CD4-positive, alpha-beta T cell (primary cell): Measurements from ENCODE around the gene FOXN4. TPM values are rescaled to one million over a fixed set of nuclear protein-coding genes. Genes with fewer than 3 reads are reported as not detected.

Source experiments
- ATAC-seq: fragments of 200-7000 bp; cut with Tn5 transposase; one replicate; pipeline ENCODE4 v1.10.0; 2022; ENCODE audit warnings: mild to moderate bottlenecking; ENCODE audit not compliant: poor library complexity
- CTCF ChIA-PET: fragments of 350-600 bp; sonication (Branson Sonifier 250); formaldehyde crosslinking; loops from one replicate; lab custom pipeline; 2021; ENCODE audit warnings: antibody characterized with exemption, inconsistent platforms; lab: Charles Lee
- POLR2A ChIA-PET: fragments of 350-600 bp; sonication (Branson Sonifier 250); formaldehyde crosslinking; loops from one replicate; lab custom pipeline; 2021; ENCODE audit warnings: antibody characterized with exemption, inconsistent platforms; lab: Charles Lee
- DNase-seq, 14 experiments: peaks; one replicate each; pipeline ENCODE4 v3.0.0-alpha.2; 2013 to 2020; ENCODE audit warnings: mixed read lengths in 2 of 14
- H3K27ac ChIP-seq, 2 donors: one replicate each; pipeline versions ENCODE4 v1.5.1 to v1.7.0; 2013; ENCODE audit warnings: low read length in 2 of 2, low read depth in 1 of 2, mild to moderate bottlenecking in 1 of 2
- H3K27me3 ChIP-seq, 2 experiments: 1 replicate in 1 of 2; 2 replicates in 1 of 2; pipeline versions ENCODE4 v1.6.1 to v1.7.0; 2013; ENCODE audit warnings: low read length in 2 of 2, control low read depth in 1 of 2, mild to moderate bottlenecking in 1 of 2, moderate library complexity in 1 of 2; ENCODE audit not compliant: insufficient read depth in 2 of 2, control insufficient read depth in 1 of 2
- H3K36me3 ChIP-seq: one replicate; pipeline ENCODE4 v1.6.1; 2013; ENCODE audit warnings: low read length, control low read depth; ENCODE audit not compliant: insufficient read depth
- H3K4me1 ChIP-seq: one replicate; pipeline ENCODE4 v1.6.1; 2013; ENCODE audit warnings: low read length, control low read depth; ENCODE audit not compliant: insufficient read depth
- H3K4me3 ChIP-seq: one replicate; pipeline ENCODE4 v1.5.1; 2013; ENCODE audit warnings: mild to moderate bottlenecking, low read length, moderate library complexity
- H3K9me3 ChIP-seq, 2 experiments: 1 replicate in 1 of 2; 2 replicates in 1 of 2; pipeline versions ENCODE4 v1.6.1 to v1.7.0; 2013; ENCODE audit warnings: low read length in 2 of 2, mild to moderate bottlenecking in 2 of 2, control low read depth in 1 of 2, moderate library complexity in 1 of 2; ENCODE audit not compliant: control insufficient read depth in 1 of 2, insufficient read depth in 1 of 2
- H3K27ac Mint-ChIP-seq: one replicate; pipeline ENCODE4 v1.8.0; 2020; ENCODE audit warnings: mixed read lengths
- H3K27me3 Mint-ChIP-seq: one replicate; pipeline ENCODE4 v1.8.0; 2021; ENCODE audit warnings: mixed read lengths
- H3K36me3 Mint-ChIP-seq: one replicate; pipeline ENCODE4 v1.8.0; 2021; ENCODE audit warnings: low read depth, mixed read lengths
- H3K4me1 Mint-ChIP-seq: one replicate; pipeline ENCODE4 v1.8.0; 2021; ENCODE audit warnings: low read depth, mixed read lengths
- H3K4me3 Mint-ChIP-seq: one replicate; pipeline ENCODE4 v1.8.0; 2020; ENCODE audit warnings: mild to moderate bottlenecking, mixed read lengths
- H3K9me3 Mint-ChIP-seq: one replicate; pipeline ENCODE4 v1.8.0; 2020; ENCODE audit warnings: mixed read lengths
- CTCF ChIP-seq: fragments of 200-600 bp; IDR thresholded peaks from one replicate; pipeline ENCODE4 v1.8.0; 2022; ENCODE audit warnings: antibody characterized with exemption, mild to moderate bottlenecking
- intact Hi-C, 2 experiments: fragments of 100-400 bp; cut with DNase I in 1 of 2; cut with micrococcal nuclease in 1 of 2; formaldehyde crosslinking; loops; one replicate each; pipeline versions ENCODE4 v1.15.1 to v1.9.0; 2023 to 2025; cut with DNase I, micrococcal nuclease
- total RNA-seq, 174 experiments: library from RNA in 2 of 174; stranded (reverse) in 2 of 174; gene quantifications; one replicate each; pipeline ENCODE4 v1.2.3 and lab custom pipeline; 2021 to 2026

FOXN4 gene
- total RNA-seq, 2 experiments from 2014 or later, result not detected

GRCh38 chr12:109310247-109311125 lies 1.4 kb upstream of the FOXN4 start:
- ChIA-PET CTCF (no interaction called here), POLR2A (no interaction called here)
- Mint-ChIP-seq H3K4me3 (peak overlapping the region; percentile 69), H3K27ac (no peak overlapping the region), H3K9me3 (no peaks in the 10 kb centered on the region), H3K27me3 (peaks cover 74% of the 10 kb centered on the region), H3K4me1 (no peaks in the 10 kb centered on the region), H3K36me3 (no peaks in the 10 kb centered on the region)
- ATAC-seq (no peak), DNase-seq (no peak)
- no peak for TF ChIP-seq CTCF
- no peaks in the 10 kb centered on the region for H3K9me3 ChIP-seq
- peak overlapping the region; percentile 22 for H3K4me3 ChIP-seq
- H3K4me1 ChIP-seq, result peaks cover 15% of the 10 kb centered on the region
- peaks cover 48 to 49% of the 10 kb centered on the region in 2 experiments for H3K27me3 ChIP-seq
- no peak overlapping the region for H3K27ac ChIP-seq
- intact Hi-C loops, result no loop called here
- H3K36me3 ChIP-seq, result no peaks in the 10 kb centered on the region

- Histone ChIP-seq H3K27me3 (peaks cover 49 to 51% of the 10 kb centered on the region in 2 experiments), H3K9me3 (no peaks in the 10 kb centered on the region), H3K4me3 (peak overlapping the region; percentile 26), H3K36me3 (no peaks in the 10 kb centered on the region), H3K27ac (no peak overlapping the region), H3K4me1 (peaks cover 15% of the 10 kb centered on the region)
- no peak for TF ChIP-seq CTCF
- intact Hi-C loops, result no loop called here
- POLR2A ChIA-PET, result no interaction called here
- Mint-ChIP-seq H3K27me3 (peaks cover 75% of the 10 kb centered on the region), H3K27ac (no peak overlapping the region), H3K4me3 (peak overlapping the region; percentile 67), H3K36me3 (no peaks in the 10 kb centered on the region), H3K4me1 (no peaks in the 10 kb centered on the region), H3K9me3 (no peaks in the 10 kb centered on the region)
- ATAC-seq, result no peak
- CTCF ChIA-PET, result no interaction called here
- DNase-seq, result no peak
These were observed 530 bp upstream of the FOXN4 start for GRCh38 chr12:109309381-109310246.

- POLR2A ChIA-PET, result no interaction called here
- Histone ChIP-seq H3K4me1 (peaks cover 15% of the 10 kb centered on the region), H3K9me3 (no peaks in the 10 kb centered on the region), H3K4me3 (no peak overlapping the region), H3K36me3 (no peaks in the 10 kb centered on the region), H3K27me3 (peaks cover 50 to 52% of the 10 kb centered on the region in 2 experiments), H3K27ac (no peak overlapping the region)
- Mint-ChIP-seq H3K27me3 (peaks cover 78% of the 10 kb centered on the region), H3K27ac (no peak overlapping the region), H3K4me3 (no peak overlapping the region), H3K4me1 (no peaks in the 10 kb centered on the region), H3K9me3 (no peaks in the 10 kb centered on the region), H3K36me3 (no peaks in the 10 kb centered on the region)
- DNase-seq, result no peak
- CTCF ChIA-PET, result no interaction called here
- no peak for TF ChIP-seq CTCF
- intact Hi-C loops, result no loop called here
- no peak for ATAC-seq
These were observed 2.0 kb downstream of the FOXN4 start for GRCh38 chr12:109307051-109307450.
